Activated T-helper 17 cell treated with anti-CD3 and anti-CD28 coated beads, Interleukin-2, amount 50 U/mL, for 72 hours (primary cell): Measurements from ENCODE around the gene HYLS1. TPM values are rescaled to one million over a fixed set of nuclear protein-coding genes. Genes with fewer than 3 reads are reported as not detected.

Experiments used
- ATAC-seq: fragments of 150-1000 bp; cut with Tn5 transposase; replicated peaks from 2 replicates; pipeline ENCODE4 v1.10.0; 2021; ENCODE audit warnings: mild to moderate bottlenecking, moderate library complexity
- H3K27ac Mint-ChIP-seq: one replicate; pipeline ENCODE4 v1.8.0; 2022; ENCODE audit warnings: mixed read lengths
- H3K27me3 Mint-ChIP-seq: one replicate; pipeline ENCODE4 v1.8.0; 2022; ENCODE audit warnings: mixed read lengths
- H3K36me3 Mint-ChIP-seq: one replicate; pipeline ENCODE4 v1.8.0; 2022; ENCODE audit warnings: low read depth, mild to moderate bottlenecking, mixed read lengths
- H3K4me1 Mint-ChIP-seq: one replicate; pipeline ENCODE4 v1.8.0; 2022; ENCODE audit warnings: mixed read lengths
- H3K4me3 Mint-ChIP-seq: one replicate; pipeline ENCODE4 v1.8.0; 2022; ENCODE audit warnings: mild to moderate bottlenecking, mixed read lengths
- H3K9me3 Mint-ChIP-seq: one replicate; pipeline ENCODE4 v1.8.0; 2022; ENCODE audit warnings: mixed read lengths
- total RNA-seq, 2 donors: library from RNA; stranded (reverse); gene quantifications; one replicate each; pipeline ENCODE4 v1.2.3, GENCODE V29; 2022

The HYLS1 gene
- total RNA-seq, 2 donors from 2014 or later: 7.7 to 9.2 TPM

- ATAC-seq: no peak
- no peak overlapping the region for H3K27ac Mint-ChIP-seq
- no peaks in the 10 kb centered on the region for H3K4me1 Mint-ChIP-seq
- peaks cover 10% of the 10 kb centered on the region for H3K27me3 Mint-ChIP-seq
- peaks cover 5% of the 10 kb centered on the region for H3K9me3 Mint-ChIP-seq
- H3K4me3 Mint-ChIP-seq: no peak overlapping the region
- H3K36me3 Mint-ChIP-seq: no peaks in the 10 kb centered on the region
These were observed 47.0 kb downstream of the HYLS1 start for GRCh38 chr11:125934473-125934872.

GRCh38 chr11:125935056-125935455 lies 47.6 kb downstream of the HYLS1 start:
- peaks cover 7% of the 10 kb centered on the region for H3K27me3 Mint-ChIP-seq

GRCh38 chr11:125935618-125936199 lies 48.2 kb downstream of the HYLS1 start:
- Mint-ChIP-seq H3K27me3 (peaks cover 2% of the 10 kb centered on the region), H3K36me3 (no peaks in the 10 kb centered on the region), H3K27ac (no peak overlapping the region), H3K9me3 (peaks cover 5% of the 10 kb centered on the region), H3K4me3 (no peak overlapping the region), H3K4me1 (no peaks in the 10 kb centered on the region)
- ATAC-seq: no peak

More at GRCh38 chr11:125935056-125935455, 47.6 kb downstream of the HYLS1 start:
- ATAC-seq: no peak
- no peaks in the 10 kb centered on the region for H3K36me3 Mint-ChIP-seq
- peaks cover 5% of the 10 kb centered on the region for H3K9me3 Mint-ChIP-seq
- no peak overlapping the region for H3K27ac Mint-ChIP-seq
- no peak overlapping the region for H3K4me3 Mint-ChIP-seq
- no peaks in the 10 kb centered on the region for H3K4me1 Mint-ChIP-seq

GRCh38 chr11:125938418-125938817 lies 51.0 kb downstream of the HYLS1 start:
- Mint-ChIP-seq H3K4me3 (no peak overlapping the region), H3K36me3 (no peaks in the 10 kb centered on the region), H3K4me1 (no peaks in the 10 kb centered on the region), H3K27ac (peak overlapping the region; percentile 63), H3K9me3 (peaks cover 5% of the 10 kb centered on the region), H3K27me3 (no peaks in the 10 kb centered on the region)
- no peak for ATAC-seq

- Mint-ChIP-seq H3K27me3 (no peaks in the 10 kb centered on the region), H3K4me3 (no peak overlapping the region), H3K36me3 (no peaks in the 10 kb centered on the region), H3K27ac (peak overlapping the region; percentile 63), H3K9me3 (peaks cover 5% of the 10 kb centered on the region), H3K4me1 (no peaks in the 10 kb centered on the region)
- ATAC-seq: no peak
These were observed 51.6 kb downstream of the HYLS1 start for GRCh38 chr11:125939081-125939521.

- peaks cover 5% of the 10 kb centered on the region for H3K9me3 Mint-ChIP-seq
- H3K27me3 Mint-ChIP-seq: no peaks in the 10 kb centered on the region
- H3K36me3 Mint-ChIP-seq: no peaks in the 10 kb centered on the region
- ATAC-seq: no peak
- no peak overlapping the region for H3K27ac Mint-ChIP-seq
- H3K4me3 Mint-ChIP-seq: no peak overlapping the region
- no peaks in the 10 kb centered on the region for H3K4me1 Mint-ChIP-seq
These were observed 52.7 kb downstream of the HYLS1 start for GRCh38 chr11:125940145-125940544.

- Mint-ChIP-seq H3K27me3 (no peaks in the 10 kb centered on the region), H3K27ac (no peak overlapping the region), H3K36me3 (no peaks in the 10 kb centered on the region), H3K4me3 (no peak overlapping the region), H3K4me1 (no peaks in the 10 kb centered on the region), H3K9me3 (peaks cover 5% of the 10 kb centered on the region)
- ATAC-seq: no peak
These were observed 53.8 kb downstream of the HYLS1 start for GRCh38 chr11:125941267-125941618.

GRCh38 chr11:125941619-125942611 lies 54.4 kb downstream of the HYLS1 start:
- no peaks in the 10 kb centered on the region for H3K4me1 Mint-ChIP-seq
- H3K27ac Mint-ChIP-seq: no peak overlapping the region
- H3K4me3 Mint-ChIP-seq: no peak overlapping the region
- no peaks in the 10 kb centered on the region for H3K36me3 Mint-ChIP-seq
- H3K27me3 Mint-ChIP-seq: no peaks in the 10 kb centered on the region
- peak; percentile 80 for ATAC-seq
- H3K9me3 Mint-ChIP-seq: peaks cover 5% of the 10 kb centered on the region

- Mint-ChIP-seq H3K27ac (no peak overlapping the region), H3K27me3 (no peaks in the 10 kb centered on the region), H3K9me3 (peaks cover 5% of the 10 kb centered on the region), H3K4me1 (no peaks in the 10 kb centered on the region), H3K36me3 (no peaks in the 10 kb centered on the region), H3K4me3 (no peak overlapping the region)
- ATAC-seq: no peak
These were observed 55.4 kb downstream of the HYLS1 start for GRCh38 chr11:125942771-125943428.

- no peak overlapping the region for H3K4me3 Mint-ChIP-seq
- no peaks in the 10 kb centered on the region for H3K27me3 Mint-ChIP-seq
- no peaks in the 10 kb centered on the region for H3K36me3 Mint-ChIP-seq
- peaks cover 2% of the 10 kb centered on the region for H3K9me3 Mint-ChIP-seq
- H3K4me1 Mint-ChIP-seq: no peaks in the 10 kb centered on the region
- ATAC-seq: no peak
- no peak overlapping the region for H3K27ac Mint-ChIP-seq
These were observed 56.3 kb downstream of the HYLS1 start for GRCh38 chr11:125943661-125944349.

GRCh38 chr11:125944350-125945010 lies 57.0 kb downstream of the HYLS1 start:
- no peak overlapping the region for H3K27ac Mint-ChIP-seq
- peaks cover 3% of the 10 kb centered on the region for H3K27me3 Mint-ChIP-seq
- no peak for ATAC-seq
- H3K4me3 Mint-ChIP-seq: no peak overlapping the region
- H3K36me3 Mint-ChIP-seq: no peaks in the 10 kb centered on the region
- no peaks in the 10 kb centered on the region for H3K4me1 Mint-ChIP-seq
- H3K9me3 Mint-ChIP-seq: no peaks in the 10 kb centered on the region

GRCh38 chr11:125945011-125945796 lies 57.7 kb downstream of the HYLS1 start:
- Mint-ChIP-seq H3K4me1 (no peaks in the 10 kb centered on the region), H3K27me3 (peaks cover 3% of the 10 kb centered on the region), H3K4me3 (no peak overlapping the region), H3K36me3 (no peaks in the 10 kb centered on the region), H3K9me3 (no peaks in the 10 kb centered on the region), H3K27ac (no peak overlapping the region)
- no peak for ATAC-seq

- Mint-ChIP-seq H3K9me3 (no peaks in the 10 kb centered on the region), H3K36me3 (no peaks in the 10 kb centered on the region), H3K4me3 (no peak within 1 kb of the TSS), H3K27ac (no peak within 1 kb of the TSS), H3K27me3 (peaks cover 3% of the 10 kb centered on the region), H3K4me1 (no peaks in the 10 kb centered on the region)
- no peak for ATAC-seq
These were observed 58.5 kb downstream of the HYLS1 start, which contains the start of gene VSIG10L2 for GRCh38 chr11:125945797-125946520. TSS of gene VSIG10L2 (plus strand) at chr11:125946044. CDS start at chr11:125946056, 12 bp downstream.
